CD4-positive, alpha-beta T cell (primary cell): ENCODE results near the gene GALNT12. TPM values are rescaled to one million over a fixed set of nuclear protein-coding genes. Genes with fewer than 3 reads are reported as not detected.

ENCODE experiments used
- ATAC-seq: fragments of 200-7000 bp; cut with Tn5 transposase; one replicate; pipeline ENCODE4 v1.10.0; 2022; ENCODE audit warnings: mild to moderate bottlenecking; ENCODE audit not compliant: poor library complexity
- CTCF ChIA-PET: fragments of 350-600 bp; sonication (Branson Sonifier 250); formaldehyde crosslinking; loops from one replicate; lab custom pipeline; 2021; ENCODE audit warnings: antibody characterized with exemption, inconsistent platforms; lab: Charles Lee
- POLR2A ChIA-PET: fragments of 350-600 bp; sonication (Branson Sonifier 250); formaldehyde crosslinking; loops from one replicate; lab custom pipeline; 2021; ENCODE audit warnings: antibody characterized with exemption, inconsistent platforms; lab: Charles Lee
- DNase-seq, 14 experiments: peaks; one replicate each; pipeline ENCODE4 v3.0.0-alpha.2; 2013 to 2020; ENCODE audit warnings: mixed read lengths in 2 of 14
- H3K27ac ChIP-seq, 2 donors: one replicate each; pipeline versions ENCODE4 v1.5.1 to v1.7.0; 2013; ENCODE audit warnings: low read length in 2 of 2, low read depth in 1 of 2, mild to moderate bottlenecking in 1 of 2
- H3K27me3 ChIP-seq, 2 experiments: 1 replicate in 1 of 2; 2 replicates in 1 of 2; pipeline versions ENCODE4 v1.6.1 to v1.7.0; 2013; ENCODE audit warnings: low read length in 2 of 2, control low read depth in 1 of 2, mild to moderate bottlenecking in 1 of 2, moderate library complexity in 1 of 2; ENCODE audit not compliant: insufficient read depth in 2 of 2, control insufficient read depth in 1 of 2
- H3K36me3 ChIP-seq: one replicate; pipeline ENCODE4 v1.6.1; 2013; ENCODE audit warnings: low read length, control low read depth; ENCODE audit not compliant: insufficient read depth
- H3K4me1 ChIP-seq: one replicate; pipeline ENCODE4 v1.6.1; 2013; ENCODE audit warnings: low read length, control low read depth; ENCODE audit not compliant: insufficient read depth
- H3K4me3 ChIP-seq: one replicate; pipeline ENCODE4 v1.5.1; 2013; ENCODE audit warnings: mild to moderate bottlenecking, low read length, moderate library complexity
- H3K9me3 ChIP-seq, 2 experiments: 1 replicate in 1 of 2; 2 replicates in 1 of 2; pipeline versions ENCODE4 v1.6.1 to v1.7.0; 2013; ENCODE audit warnings: low read length in 2 of 2, mild to moderate bottlenecking in 2 of 2, control low read depth in 1 of 2, moderate library complexity in 1 of 2; ENCODE audit not compliant: control insufficient read depth in 1 of 2, insufficient read depth in 1 of 2
- H3K27ac Mint-ChIP-seq: one replicate; pipeline ENCODE4 v1.8.0; 2020; ENCODE audit warnings: mixed read lengths
- H3K27me3 Mint-ChIP-seq: one replicate; pipeline ENCODE4 v1.8.0; 2021; ENCODE audit warnings: mixed read lengths
- H3K36me3 Mint-ChIP-seq: one replicate; pipeline ENCODE4 v1.8.0; 2021; ENCODE audit warnings: low read depth, mixed read lengths
- H3K4me1 Mint-ChIP-seq: one replicate; pipeline ENCODE4 v1.8.0; 2021; ENCODE audit warnings: low read depth, mixed read lengths
- H3K4me3 Mint-ChIP-seq: one replicate; pipeline ENCODE4 v1.8.0; 2020; ENCODE audit warnings: mild to moderate bottlenecking, mixed read lengths
- H3K9me3 Mint-ChIP-seq: one replicate; pipeline ENCODE4 v1.8.0; 2020; ENCODE audit warnings: mixed read lengths
- CTCF ChIP-seq: fragments of 200-600 bp; IDR thresholded peaks from one replicate; pipeline ENCODE4 v1.8.0; 2022; ENCODE audit warnings: antibody characterized with exemption, mild to moderate bottlenecking
- intact Hi-C, 2 experiments: fragments of 100-400 bp; cut with DNase I in 1 of 2; cut with micrococcal nuclease in 1 of 2; formaldehyde crosslinking; loops; one replicate each; pipeline versions ENCODE4 v1.15.1 to v1.9.0; 2023 to 2025; cut with DNase I, micrococcal nuclease
- total RNA-seq, 174 experiments: library from RNA in 2 of 174; stranded (reverse) in 2 of 174; gene quantifications; one replicate each; pipeline ENCODE4 v1.2.3 and lab custom pipeline; 2021 to 2026

The GALNT12 gene
- total RNA-seq, 2 experiments from 2014 or later = 8.7 to 11.5 TPM

- Histone ChIP-seq H3K27ac (no peak overlapping the region), H3K27me3 (no peaks in the 10 kb centered on the region), H3K36me3 (no peaks in the 10 kb centered on the region), H3K4me1 (no peaks in the 10 kb centered on the region), H3K4me3 (no peak overlapping the region), H3K9me3 (peaks cover 4 to 5% of the 10 kb centered on the region in 2 experiments)
- H3K4me1 Mint-ChIP-seq = no peaks in the 10 kb centered on the region
- no peaks in the 10 kb centered on the region for H3K27me3 Mint-ChIP-seq
- peaks cover 21% of the 10 kb centered on the region for H3K36me3 Mint-ChIP-seq
- POLR2A ChIA-PET = no interaction called here
- ATAC-seq (no peak), DNase-seq (no peak)
- no peaks in the 10 kb centered on the region for H3K9me3 Mint-ChIP-seq
- intact Hi-C loops = no loop called here
- H3K4me3 Mint-ChIP-seq = no peak overlapping the region
- TF ChIP-seq CTCF = no peak
- no peak overlapping the region for H3K27ac Mint-ChIP-seq
- CTCF ChIA-PET = no interaction called here
These were observed 44.9 kb downstream of the GALNT12 start for GRCh38 chr9:98852460-98852734.

GRCh38 chr9:98852961-98853360 is 45.5 kb downstream of the GALNT12 start:
- DNase-seq = no peak
- no peak overlapping the region for H3K27ac Mint-ChIP-seq

GRCh38 chr9:98854266-98854665 is 46.8 kb downstream of the GALNT12 start:
- no peaks in the 10 kb centered on the region for H3K36me3 ChIP-seq
- Mint-ChIP-seq H3K27ac (no peak overlapping the region), H3K36me3 (peaks cover 16% of the 10 kb centered on the region), H3K4me1 (no peaks in the 10 kb centered on the region), H3K9me3 (no peaks in the 10 kb centered on the region), H3K27me3 (no peaks in the 10 kb centered on the region), H3K4me3 (no peak overlapping the region)
- no peak for DNase-seq
- ATAC-seq = no peak
- H3K27me3 ChIP-seq = no peaks in the 10 kb centered on the region
- ChIA-PET POLR2A (no interaction called here), CTCF (no interaction called here)
- peaks cover 4 to 5% of the 10 kb centered on the region in 2 experiments for H3K9me3 ChIP-seq
- H3K4me3 ChIP-seq = no peak overlapping the region
- H3K27ac ChIP-seq = no peak overlapping the region
- intact Hi-C loops = no loop called here
- TF ChIP-seq CTCF = no peak
- no peaks in the 10 kb centered on the region for H3K4me1 ChIP-seq

More at GRCh38 chr9:98852961-98853360, 45.5 kb downstream of the GALNT12 start:
- no peaks in the 10 kb centered on the region for H3K27me3 Mint-ChIP-seq
- no peak for TF ChIP-seq CTCF
- H3K9me3 ChIP-seq = peaks cover 4 to 5% of the 10 kb centered on the region in 2 experiments
- no peaks in the 10 kb centered on the region for H3K27me3 ChIP-seq
- intact Hi-C loops = no loop called here
- CTCF ChIA-PET = no interaction called here
- H3K36me3 Mint-ChIP-seq = peaks cover 21% of the 10 kb centered on the region
- no peaks in the 10 kb centered on the region for H3K4me1 ChIP-seq
- no peak overlapping the region for H3K27ac ChIP-seq
- no peak overlapping the region for H3K4me3 Mint-ChIP-seq
- no peak overlapping the region for H3K4me3 ChIP-seq
- no peak for ATAC-seq
- POLR2A ChIA-PET = no interaction called here
- H3K4me1 Mint-ChIP-seq = no peaks in the 10 kb centered on the region
- no peaks in the 10 kb centered on the region for H3K36me3 ChIP-seq
- no peaks in the 10 kb centered on the region for H3K9me3 Mint-ChIP-seq
